ENCODE data around the gene MFSD12.

Gene MFSD12

GRCh38 chr19:3578390-3578789 lies 21.0 kb upstream of the MFSD12 start:
- TF ChIP-seq EZH2phosphoT487 (IDR thresholded peaks at IDR 0.05; ENCODE audit: low read length) = no peak
- Histone ChIP-seq H3K4me2 (ENCODE audit: low read depth, low read length) (no peak overlapping the region), H3K9me2 (replicated peaks; ENCODE audit: insufficient read depth, low read length) (no peaks in the 10 kb centered on the region), H2AFZ (ENCODE audit: low read length) (no peak overlapping the region), H3K4me3 (ENCODE audit: low read length) (no peak overlapping the region), H3K4me1 (ENCODE audit: low read length) (no peaks in the 10 kb centered on the region), H3K27me3 (replicated peaks; ENCODE audit: insufficient read depth, low read length) (peaks cover 4% of the 10 kb centered on the region; the same call in 1 of the 2 replicates), H3K9ac (ENCODE audit: low read length) (no peak overlapping the region), H3K79me2 (ENCODE audit: low read length) (peaks cover 1% of the 10 kb centered on the region), H3K9me3 (replicated peaks; ENCODE audit: insufficient read depth, low read length) (no peaks in the 10 kb centered on the region), H3K36me3 (replicated peaks; ENCODE audit: insufficient read depth, low read length) (no peaks in the 10 kb centered on the region), H3F3A (ENCODE audit: insufficient read depth, low read length) (0 out of 2 replicates have a peak, but pooled peaks cover 9% of the 10 kb centered on the region), H4K20me1 (ENCODE audit: insufficient read depth, low read length) (no peaks in the 10 kb centered on the region), H3K27ac (ENCODE audit: low read length) (no peak overlapping the region)
- no peak for DNase-seq

- H3K27ac ChIP-seq (ENCODE audit: low read length) = no peak overlapping the region
- 0 out of 2 replicates have a peak, but pooled peaks cover 9% of the 10 kb centered on the region for H3F3A ChIP-seq (ENCODE audit: insufficient read depth, low read length)
- no peak overlapping the region for H3K4me3 ChIP-seq (ENCODE audit: low read length)
- no peaks in the 10 kb centered on the region for H3K4me1 ChIP-seq (ENCODE audit: low read length)
- peaks cover 6% of the 10 kb centered on the region for H3K79me2 ChIP-seq (ENCODE audit: low read length)
- no peaks in the 10 kb centered on the region for H3K36me3 ChIP-seq (replicated peaks; ENCODE audit: insufficient read depth, low read length)
- no peak overlapping the region for H3K4me2 ChIP-seq (ENCODE audit: low read depth, low read length)
- DNase-seq = no peak
- H3K9me2 ChIP-seq (replicated peaks; ENCODE audit: insufficient read depth, low read length) = no peaks in the 10 kb centered on the region
- H3K27me3 ChIP-seq (replicated peaks; ENCODE audit: insufficient read depth, low read length) = no peaks in the 10 kb centered on the region; the same call in 1 of the 2 replicates
- H2AFZ ChIP-seq (ENCODE audit: low read length) = no peak overlapping the region
- TF ChIP-seq EZH2phosphoT487 (IDR thresholded peaks at IDR 0.05; ENCODE audit: low read length) (no peak), EZH2 (optimal IDR thresholded peaks at IDR 0.05; ENCODE audit: low read depth, low read length) (no peak)
- TF ChIP-seq, protein P1, sequence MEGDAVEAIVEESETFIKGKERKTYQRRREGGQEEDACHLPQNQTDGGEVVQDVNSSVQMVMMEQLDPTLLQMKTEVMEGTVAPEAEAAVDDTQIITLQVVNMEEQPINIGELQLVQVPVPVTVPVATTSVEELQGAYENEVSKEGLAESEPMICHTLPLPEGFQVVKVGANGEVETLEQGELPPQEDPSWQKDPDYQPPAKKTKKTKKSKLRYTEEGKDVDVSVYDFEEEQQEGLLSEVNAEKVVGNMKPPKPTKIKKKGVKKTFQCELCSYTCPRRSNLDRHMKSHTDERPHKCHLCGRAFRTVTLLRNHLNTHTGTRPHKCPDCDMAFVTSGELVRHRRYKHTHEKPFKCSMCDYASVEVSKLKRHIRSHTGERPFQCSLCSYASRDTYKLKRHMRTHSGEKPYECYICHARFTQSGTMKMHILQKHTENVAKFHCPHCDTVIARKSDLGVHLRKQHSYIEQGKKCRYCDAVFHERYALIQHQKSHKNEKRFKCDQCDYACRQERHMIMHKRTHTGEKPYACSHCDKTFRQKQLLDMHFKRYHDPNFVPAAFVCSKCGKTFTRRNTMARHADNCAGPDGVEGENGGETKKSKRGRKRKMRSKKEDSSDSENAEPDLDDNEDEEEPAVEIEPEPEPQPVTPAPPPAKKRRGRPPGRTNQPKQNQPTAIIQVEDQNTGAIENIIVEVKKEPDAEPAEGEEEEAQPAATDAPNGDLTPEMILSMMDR (IDR thresholded peaks at IDR 0.05; ENCODE audit: low read length) = no peak
- H4K20me1 ChIP-seq (ENCODE audit: insufficient read depth, low read length) = no peaks in the 10 kb centered on the region
- H3K9me3 ChIP-seq (replicated peaks; ENCODE audit: insufficient read depth, low read length) = no peaks in the 10 kb centered on the region
- no peak overlapping the region for H3K9ac ChIP-seq (ENCODE audit: low read length)
These were observed 20.4 kb upstream of the MFSD12 start for GRCh38 chr19:3577723-3578344.

DNA sequence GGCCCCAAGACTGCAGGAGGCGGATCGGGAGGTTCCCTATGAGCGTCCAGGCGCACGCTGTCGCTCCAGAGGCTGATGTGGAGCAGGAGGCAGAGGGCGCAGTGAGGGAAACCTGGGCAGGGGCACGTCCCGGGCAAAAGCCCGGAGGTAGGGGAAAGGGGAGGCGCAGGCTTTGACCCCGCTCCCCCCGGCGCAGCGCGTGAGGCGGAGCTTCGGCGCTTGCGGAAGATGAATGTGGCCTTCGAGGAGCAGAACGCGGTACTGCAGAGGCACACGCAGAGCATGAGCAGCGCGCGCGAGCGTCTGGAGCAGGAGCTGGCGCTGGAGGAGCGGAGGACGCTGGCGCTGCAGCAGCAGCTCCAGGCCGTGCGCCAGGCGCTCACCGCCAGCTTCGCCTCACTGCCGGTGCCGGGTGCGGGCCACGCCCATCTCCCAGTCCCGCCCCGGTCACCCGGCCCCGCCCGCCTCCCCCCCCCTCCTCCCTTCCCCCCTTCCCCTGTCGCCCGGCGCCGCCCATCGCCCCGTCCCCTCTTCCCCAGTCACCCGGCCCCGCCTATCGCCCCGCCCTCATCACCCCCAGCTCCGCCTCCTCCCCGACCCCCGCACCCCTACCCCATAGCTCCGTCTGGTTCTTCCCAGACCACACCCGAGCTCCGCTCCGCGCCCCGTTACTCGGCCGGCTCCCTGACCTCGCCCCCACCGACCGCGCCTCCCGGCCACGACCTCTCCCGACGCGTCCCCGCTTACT lies 19.5 kb upstream of the MFSD12 start:
- no peaks in the 10 kb centered on the region for H3K36me3 ChIP-seq (replicated peaks; ENCODE audit: insufficient read depth, low read length)
- H3K4me2 ChIP-seq (ENCODE audit: low read depth, low read length) = no peak overlapping the region
- 0 out of 2 replicates have a peak, but pooled peaks cover 3% of the 10 kb centered on the region for H3K4me1 ChIP-seq (ENCODE audit: low read length)
- H3K79me2 ChIP-seq (ENCODE audit: low read length) = peaks cover 6% of the 10 kb centered on the region
- TF ChIP-seq, protein P1 (IDR thresholded peaks at IDR 0.05; ENCODE audit: low read length) = no peak
- TF ChIP-seq EZH2 (optimal IDR thresholded peaks at IDR 0.05; ENCODE audit: low read depth, low read length) (no peak), EZH2phosphoT487 (IDR thresholded peaks at IDR 0.05; ENCODE audit: low read length) (no peak)
- H3K9me3 ChIP-seq (replicated peaks; ENCODE audit: insufficient read depth, low read length) = no peaks in the 10 kb centered on the region
- H3F3A ChIP-seq (ENCODE audit: insufficient read depth, low read length) = 0 out of 2 replicates have a peak, but pooled peaks cover 9% of the 10 kb centered on the region
- H3K9ac ChIP-seq (ENCODE audit: low read length) = no peak overlapping the region
- DNase-seq = no peak
- no peaks in the 10 kb centered on the region for H4K20me1 ChIP-seq (ENCODE audit: insufficient read depth, low read length)
- H3K9me2 ChIP-seq (replicated peaks; ENCODE audit: insufficient read depth, low read length) = no peaks in the 10 kb centered on the region
- no peak overlapping the region for H2AFZ ChIP-seq (ENCODE audit: low read length)
- H3K27ac ChIP-seq (ENCODE audit: low read length) = no peak overlapping the region
- H3K27me3 ChIP-seq (replicated peaks; ENCODE audit: insufficient read depth, low read length) = no peaks in the 10 kb centered on the region; the same call in 1 of the 2 replicates
- no peak overlapping the region for H3K4me3 ChIP-seq (ENCODE audit: low read length)

Measured in MM.1S (cell line).